ENCODE measurements around the gene OR10H2.

Gene OR10H2

GRCh38 chr19:15721268-15721667, 6.6 kb upstream of the OR10H2 start:
- Mint-ChIP-seq H3K9me3 (peaks cover 92% of the 10 kb centered on the region), H3K27ac (no peak overlapping the region), H3K36me3 (ENCODE audit: low read depth) (peaks cover 5% of the 10 kb centered on the region), H3K4me3 (no peak overlapping the region), H3K4me1 (no peaks in the 10 kb centered on the region), H3K27me3 (ENCODE audit: low read depth, poor library complexity) (peaks cover 3% of the 10 kb centered on the region)
- no peak for DNase-seq
- no peak for TF ChIP-seq CTCF (IDR thresholded peaks at IDR 0.05)

DNA sequence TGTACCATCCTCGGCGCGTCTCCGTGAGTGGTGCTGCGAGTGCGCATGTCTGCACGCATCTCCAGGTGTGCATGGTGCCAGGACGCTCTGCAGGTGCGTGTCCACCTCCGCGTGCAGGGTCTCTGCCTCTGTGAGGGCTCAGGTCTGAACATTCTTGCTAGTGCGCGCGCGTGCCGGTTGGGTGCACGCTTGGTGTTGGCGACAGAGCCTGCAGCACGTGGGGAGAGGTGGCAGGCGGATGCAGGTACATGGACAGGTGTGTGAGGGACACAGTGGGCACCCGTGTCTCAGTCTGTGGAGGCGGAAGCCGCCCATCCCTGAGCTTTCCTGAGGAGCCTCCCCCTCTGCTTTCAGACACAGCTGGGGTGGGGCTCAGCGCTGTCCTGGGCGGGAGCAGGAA, 4.9 kb upstream of the OR10H2 start:
- TF ChIP-seq CTCF (IDR thresholded peaks at IDR 0.05): no peak
- H3K9me3 Mint-ChIP-seq: peaks cover 92% of the 10 kb centered on the region

DNA sequence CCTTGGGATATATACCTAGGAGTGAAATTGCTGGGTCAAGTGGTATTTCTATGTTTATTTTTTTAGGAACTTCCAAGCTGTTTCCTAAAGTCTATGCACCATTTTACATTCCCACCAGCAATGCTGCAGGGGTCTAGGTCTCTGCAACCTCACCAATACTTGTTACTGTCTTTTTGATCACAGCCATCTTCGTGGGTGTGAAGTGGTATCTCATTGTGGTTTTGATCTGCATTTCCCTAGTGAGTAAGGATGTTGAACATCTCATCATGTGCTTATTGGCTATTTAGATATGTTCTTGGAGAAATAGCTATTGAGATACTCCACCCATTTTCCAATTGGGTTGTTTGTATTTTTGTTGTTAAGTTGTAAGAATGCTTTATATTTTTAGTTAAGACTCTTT, 2.7 kb downstream of the OR10H2 start:
- Mint-ChIP-seq H3K36me3 (ENCODE audit: low read depth) (peaks cover 5% of the 10 kb centered on the region), H3K27ac (no peak overlapping the region), H3K27me3 (ENCODE audit: low read depth, poor library complexity) (peaks cover 5% of the 10 kb centered on the region), H3K9me3 (peaks cover 94% of the 10 kb centered on the region), H3K4me1 (no peaks in the 10 kb centered on the region), H3K4me3 (no peak overlapping the region)
- no peak for DNase-seq
- TF ChIP-seq CTCF (IDR thresholded peaks at IDR 0.05): no peak

More for the DNA sequence above, 4.9 kb upstream of the OR10H2 start:
- H3K27ac Mint-ChIP-seq: no peak overlapping the region
- no peaks in the 10 kb centered on the region for H3K4me1 Mint-ChIP-seq
- H3K27me3 Mint-ChIP-seq (ENCODE audit: low read depth, poor library complexity): peaks cover 3% of the 10 kb centered on the region
- H3K36me3 Mint-ChIP-seq (ENCODE audit: low read depth): peaks cover 5% of the 10 kb centered on the region
- DNase-seq: no peak
- no peak overlapping the region for H3K4me3 Mint-ChIP-seq

- Mint-ChIP-seq H3K27ac (no peak overlapping the region), H3K36me3 (ENCODE audit: low read depth) (no peaks in the 10 kb centered on the region), H3K27me3 (ENCODE audit: low read depth, poor library complexity) (peaks cover 5% of the 10 kb centered on the region), H3K4me1 (no peaks in the 10 kb centered on the region), H3K4me3 (no peak overlapping the region), H3K9me3 (peaks cover 82% of the 10 kb centered on the region)
- no peak for TF ChIP-seq CTCF (IDR thresholded peaks at IDR 0.05)
- no peak for DNase-seq
Measured at GRCh38 chr19:15732388-15732787, 4.6 kb downstream of the OR10H2 start.

DNA sequence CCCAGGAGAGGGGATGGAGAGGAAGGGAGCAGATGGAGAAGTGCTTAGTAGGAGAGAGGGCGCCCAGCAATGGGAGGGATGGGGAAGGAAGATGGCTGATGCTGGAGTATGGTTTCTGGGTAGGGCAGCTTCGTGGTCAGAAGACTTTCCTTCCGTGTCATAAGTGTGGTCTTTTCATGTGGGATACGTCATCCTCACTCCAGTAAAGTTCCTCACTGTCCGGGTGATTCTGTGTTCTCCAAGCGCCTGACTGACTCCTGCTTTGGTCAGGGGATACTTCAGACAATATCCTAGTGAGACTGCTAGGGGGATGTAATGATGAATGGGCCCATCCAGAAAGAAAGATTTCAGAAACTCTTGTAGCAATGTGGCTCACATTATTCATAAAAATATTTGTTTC, 6.1 kb downstream of the OR10H2 start:
- H3K4me1 Mint-ChIP-seq: no peaks in the 10 kb centered on the region
- H3K27ac Mint-ChIP-seq: no peak overlapping the region
- H3K4me3 Mint-ChIP-seq: no peak overlapping the region
- no peak for TF ChIP-seq CTCF (IDR thresholded peaks at IDR 0.05)
- peaks cover 8% of the 10 kb centered on the region for H3K27me3 Mint-ChIP-seq (ENCODE audit: low read depth, poor library complexity)
- peaks cover 81% of the 10 kb centered on the region for H3K9me3 Mint-ChIP-seq
- DNase-seq: no peak
- no peaks in the 10 kb centered on the region for H3K36me3 Mint-ChIP-seq (ENCODE audit: low read depth)

DNA sequence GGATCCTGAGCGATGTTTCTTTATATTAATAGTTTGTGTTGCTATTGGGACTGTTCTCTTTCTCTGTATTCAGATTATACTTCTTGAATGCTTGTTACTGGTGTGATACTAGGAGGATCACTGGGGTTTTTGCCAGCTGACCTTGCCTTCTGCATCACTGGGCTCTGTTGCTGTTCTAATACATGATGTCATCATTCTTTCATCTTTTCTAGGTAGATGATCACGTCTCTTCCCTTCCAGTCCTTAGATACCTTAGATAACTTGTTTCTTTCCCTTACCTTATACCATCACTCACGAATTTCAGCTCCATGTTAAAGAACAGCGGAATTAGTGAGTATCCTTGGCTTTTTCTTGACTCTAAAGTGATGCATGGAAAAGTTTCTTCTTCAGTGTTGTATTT, 9.9 kb downstream of the OR10H2 start, which contains the start of gene OR10H3:
OR10H3 (plus strand) TSS at position 264 of the 400 bp plus-strand sequence. CDS start 3,408 bp downstream, outside the sequence.
- H3K4me3 Mint-ChIP-seq: no peak within 1 kb of the TSS
- no peaks in the 10 kb centered on the region for H3K4me1 Mint-ChIP-seq
- DNase-seq: no peak
- H3K27ac Mint-ChIP-seq: no peak within 1 kb of the TSS
- no peaks in the 10 kb centered on the region for H3K36me3 Mint-ChIP-seq (ENCODE audit: low read depth)
- H3K27me3 Mint-ChIP-seq (ENCODE audit: low read depth, poor library complexity): peaks cover 5% of the 10 kb centered on the region
- H3K9me3 Mint-ChIP-seq: peaks cover 77% of the 10 kb centered on the region
- no peak for TF ChIP-seq CTCF (IDR thresholded peaks at IDR 0.05)
